NT2/D1 (cell line): ENCODE measurements around the gene SYNE4.

Experiments
- SUZ12 ChIP-seq: IDR thresholded peaks from 2 replicates; pipeline ENCODE4 v1.6.1; 2011; ENCODE audit not compliant: insufficient read length, insufficient read depth; ENCODE audit errors: extremely low read depth
- YY1 ChIP-seq: IDR thresholded peaks from 2 replicates; pipeline ENCODE4 v1.6.1; 2011; ENCODE audit not compliant: insufficient read length, insufficient read depth

GRCh38 chr19:36026091-36026876, 17.7 kb upstream of the SYNE4 start:
- no peak for TF ChIP-seq YY1
- no peak for TF ChIP-seq SUZ12
